HG02884 (cell line): ENCODE data around the gene C1RL.

ENCODE experiments used
- ATAC-seq: cut with Tn5 transposase; IDR thresholded peaks from one replicate; pipeline ENCODE4 v1.9.1; 2021; ENCODE audit warnings: mild to moderate bottlenecking, moderate library complexity; ENCODE audit not compliant: unreplicated experiment

Gene C1RL

GRCh38 chr12:7093892-7094291 lies 15.1 kb downstream of the C1RL start:
- no peak for ATAC-seq

- no peak for ATAC-seq
These were observed 15.5 kb downstream of the C1RL start for GRCh38 chr12:7093486-7093885.

GRCh38 chr12:7092986-7093460 lies 16.0 kb downstream of the C1RL start:
- no peak for ATAC-seq

- no peak for ATAC-seq
These were observed 16.6 kb downstream of the C1RL start, which contains the start of gene C1R for GRCh38 chr12:7092229-7092985. Gene C1R, minus strand, starts transcription at chr12:7092445. Its CDS starts 57 bp downstream, at chr12:7092388.

- no peak for ATAC-seq
These were observed 17.3 kb downstream of the C1RL start for GRCh38 chr12:7091660-7092228.

- ATAC-seq, result no peak
These were observed 17.8 kb downstream of the C1RL start for GRCh38 chr12:7091171-7091570.

- ATAC-seq, result no peak
These were observed 18.6 kb downstream of the C1RL start for GRCh38 chr12:7090222-7090998.

- ATAC-seq, result no peak
These were observed 19.7 kb downstream of the C1RL start for GRCh38 chr12:7089196-7089871.

- ATAC-seq, result no peak
These were observed 25.9 kb downstream of the C1RL start for GRCh38 chr12:7083125-7083524.

- ATAC-seq, result no peak
These were observed 28.0 kb downstream of the C1RL start for GRCh38 chr12:7081037-7081436.

- ATAC-seq, result no peak
These were observed 29.2 kb downstream of the C1RL start for GRCh38 chr12:7079826-7080125.

- no peak for ATAC-seq
These were observed 30.9 kb downstream of the C1RL start for GRCh38 chr12:7078163-7078562.

- no peak for ATAC-seq
These were observed 32.5 kb downstream of the C1RL start for GRCh38 chr12:7076493-7076892.

GRCh38 chr12:7075939-7076338 lies 33.1 kb downstream of the C1RL start:
- no peak for ATAC-seq

- no peak for ATAC-seq
These were observed 33.5 kb downstream of the C1RL start for GRCh38 chr12:7075518-7075917.

GRCh38 chr12:7073946-7074345 lies 35.1 kb downstream of the C1RL start:
- ATAC-seq, result no peak

- no peak for ATAC-seq
These were observed 36.5 kb downstream of the C1RL start for GRCh38 chr12:7072554-7072953.

GRCh38 chr12:7072035-7072434 lies 37.0 kb downstream of the C1RL start:
- no peak for ATAC-seq

- ATAC-seq, result no peak
These were observed 39.6 kb downstream of the C1RL start for GRCh38 chr12:7069386-7069785.

GRCh38 chr12:7068994-7069346 lies 40.0 kb downstream of the C1RL start:
- no peak for ATAC-seq

GRCh38 chr12:7068240-7068993 lies 40.6 kb downstream of the C1RL start:
- ATAC-seq, result no peak
